GM19328 (cell line): Measurements from ENCODE around the gene BZW1.

Source experiments
- ATAC-seq: cut with Tn5 transposase; IDR thresholded peaks from one replicate; pipeline ENCODE4 v1.9.1; 2021; ENCODE audit warnings: mild to moderate bottlenecking, moderate library complexity; ENCODE audit not compliant: unreplicated experiment

Gene BZW1

GRCh38 chr2:200828572-200829257, 17.0 kb downstream of the BZW1 start:
- no peak for ATAC-seq

GRCh38 chr2:200829258-200829655, 17.5 kb downstream of the BZW1 start:
- ATAC-seq, result no peak

GRCh38 chr2:200834701-200835100, 23.0 kb downstream of the BZW1 start:
- no peak for ATAC-seq

- no peak for ATAC-seq
Measured at GRCh38 chr2:200839513-200839912, 27.8 kb downstream of the BZW1 start.

GRCh38 chr2:200843993-200844948, 32.6 kb downstream of the BZW1 start:
- ATAC-seq, result no peak

GRCh38 chr2:200845194-200845593, 33.5 kb downstream of the BZW1 start:
- no peak for ATAC-seq

- no peak for ATAC-seq
Measured at GRCh38 chr2:200845669-200846325, 34.1 kb downstream of the BZW1 start.

- no peak for ATAC-seq
Measured at GRCh38 chr2:200847269-200847668, 35.6 kb downstream of the BZW1 start.

- no peak for ATAC-seq
Measured at GRCh38 chr2:200847939-200848338, 36.2 kb downstream of the BZW1 start.

GRCh38 chr2:200850512-200851256, 39.0 kb downstream of the BZW1 start:
- no peak for ATAC-seq

- no peak for ATAC-seq
Measured at GRCh38 chr2:200851398-200852248, 39.9 kb downstream of the BZW1 start.

GRCh38 chr2:200852605-200853004, 40.9 kb downstream of the BZW1 start:
- ATAC-seq, result no peak

- ATAC-seq, result no peak
Measured at GRCh38 chr2:200856806-200857205, 45.1 kb downstream of the BZW1 start.

- ATAC-seq, result no peak
Measured at GRCh38 chr2:200860092-200860795, 48.5 kb downstream of the BZW1 start.

GRCh38 chr2:200861617-200862155, 50.0 kb downstream of the BZW1 start:
- no peak for ATAC-seq

GRCh38 chr2:200862532-200863000, 50.9 kb downstream of the BZW1 start:
- no peak for ATAC-seq

GRCh38 chr2:200863782-200864175, 52.1 kb downstream of the BZW1 start:
- ATAC-seq, result peak; percentile 1

GRCh38 chr2:200864176-200865034, 52.7 kb downstream of the BZW1 start, which contains the start of gene CLK1:
CLK1 (minus strand) TSS chr2:200864658; CDS start chr2:200861862, 2,796 bp downstream.
- peak; percentile 82 for ATAC-seq
